GM18526 (cell line): ENCODE measurements around the gene CRADD.

Experiments used
- POLR2A ChIP-seq: IDR thresholded peaks from 3 replicates; pipeline ENCODE4 v1.6.1; 2011; ENCODE audit not compliant: insufficient read length; ENCODE audit errors: extremely low read depth

Gene CRADD

DNA sequence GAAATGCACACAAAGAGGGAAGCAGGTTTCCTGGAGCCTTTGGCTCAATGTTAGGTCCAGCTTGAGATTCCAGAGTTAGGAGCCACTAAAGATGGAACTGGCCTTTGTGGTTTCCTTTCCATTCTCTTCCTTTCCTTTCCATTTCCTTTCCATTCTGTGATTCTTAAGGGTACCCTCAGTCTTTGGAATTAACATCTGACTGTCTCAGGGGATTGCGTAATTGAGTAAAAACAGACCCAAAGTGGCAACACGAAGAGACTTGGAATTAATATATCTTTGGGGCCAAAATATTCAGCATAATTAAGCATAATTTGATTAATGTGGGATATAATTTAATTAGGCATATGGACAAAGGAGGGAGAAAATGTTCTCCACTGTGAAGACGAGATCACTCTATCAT, 205.6 kb downstream of the CRADD start:
- no peak for TF ChIP-seq POLR2A

DNA sequence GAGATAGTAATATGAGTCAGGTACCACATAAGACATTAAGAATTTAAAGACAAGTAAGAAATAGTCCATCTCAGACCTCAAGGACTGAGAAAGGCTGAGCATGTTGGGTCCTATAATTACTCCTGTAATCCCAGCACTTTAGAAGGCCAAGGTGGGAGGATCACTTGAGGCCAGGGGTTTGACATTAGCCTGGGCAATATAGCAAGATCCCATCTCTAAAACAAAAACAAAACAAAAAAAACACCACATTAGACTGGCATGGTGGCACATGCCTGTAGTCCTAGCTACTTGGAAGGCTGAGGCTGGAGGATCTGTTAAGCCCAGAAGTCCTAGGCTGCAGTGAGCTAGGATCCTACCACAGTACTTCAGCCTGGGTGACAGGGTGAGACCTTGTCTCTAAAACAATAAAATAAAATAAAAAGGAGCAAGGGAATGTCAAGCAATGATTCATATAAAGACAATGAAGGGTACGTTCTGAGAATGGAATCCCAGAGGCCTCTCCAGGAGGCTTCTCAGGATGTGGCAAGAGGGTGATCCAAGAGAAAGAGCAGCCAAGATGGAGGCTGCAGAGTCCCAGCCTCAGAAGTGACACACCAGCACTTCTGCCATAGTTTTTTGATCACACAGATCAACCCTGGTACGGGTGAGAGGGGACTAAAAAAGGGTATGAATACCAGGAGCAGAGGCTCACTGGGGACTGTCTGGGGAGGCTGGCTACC, 206.4 kb downstream of the CRADD start:
- TF ChIP-seq POLR2A, result no peak

DNA sequence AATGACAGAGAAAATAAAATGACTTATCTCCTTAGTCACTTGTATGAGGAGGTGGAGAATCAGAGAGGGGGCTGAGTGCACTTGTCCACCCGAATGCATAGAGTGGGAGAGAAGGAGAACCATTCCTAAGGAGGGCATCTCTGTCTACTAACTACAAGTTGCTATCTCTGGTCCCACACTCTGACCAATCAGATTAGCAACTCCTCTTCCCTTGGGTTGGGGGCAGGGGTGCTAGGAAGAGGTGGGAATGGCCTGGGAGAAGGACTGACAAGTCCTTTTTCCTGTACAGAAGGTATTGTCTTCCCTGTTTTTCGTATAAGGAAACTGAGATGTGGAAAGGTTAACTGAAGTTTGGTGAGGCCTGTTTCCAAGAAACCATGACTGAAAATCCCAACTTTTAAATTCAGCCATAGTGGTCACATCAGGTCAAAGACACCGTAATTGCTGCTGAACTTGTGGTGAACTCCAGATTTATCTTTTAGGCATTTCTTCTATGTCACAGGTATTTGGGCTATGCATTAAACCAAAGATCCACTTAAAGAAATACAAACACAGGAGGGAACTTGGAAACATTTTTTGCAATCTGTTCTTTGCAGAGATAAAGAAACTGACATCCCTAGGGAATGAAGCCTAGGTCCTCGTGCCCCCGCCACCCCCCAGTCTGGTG, 207.8 kb downstream of the CRADD start:
- TF ChIP-seq POLR2A, result no peak

DNA sequence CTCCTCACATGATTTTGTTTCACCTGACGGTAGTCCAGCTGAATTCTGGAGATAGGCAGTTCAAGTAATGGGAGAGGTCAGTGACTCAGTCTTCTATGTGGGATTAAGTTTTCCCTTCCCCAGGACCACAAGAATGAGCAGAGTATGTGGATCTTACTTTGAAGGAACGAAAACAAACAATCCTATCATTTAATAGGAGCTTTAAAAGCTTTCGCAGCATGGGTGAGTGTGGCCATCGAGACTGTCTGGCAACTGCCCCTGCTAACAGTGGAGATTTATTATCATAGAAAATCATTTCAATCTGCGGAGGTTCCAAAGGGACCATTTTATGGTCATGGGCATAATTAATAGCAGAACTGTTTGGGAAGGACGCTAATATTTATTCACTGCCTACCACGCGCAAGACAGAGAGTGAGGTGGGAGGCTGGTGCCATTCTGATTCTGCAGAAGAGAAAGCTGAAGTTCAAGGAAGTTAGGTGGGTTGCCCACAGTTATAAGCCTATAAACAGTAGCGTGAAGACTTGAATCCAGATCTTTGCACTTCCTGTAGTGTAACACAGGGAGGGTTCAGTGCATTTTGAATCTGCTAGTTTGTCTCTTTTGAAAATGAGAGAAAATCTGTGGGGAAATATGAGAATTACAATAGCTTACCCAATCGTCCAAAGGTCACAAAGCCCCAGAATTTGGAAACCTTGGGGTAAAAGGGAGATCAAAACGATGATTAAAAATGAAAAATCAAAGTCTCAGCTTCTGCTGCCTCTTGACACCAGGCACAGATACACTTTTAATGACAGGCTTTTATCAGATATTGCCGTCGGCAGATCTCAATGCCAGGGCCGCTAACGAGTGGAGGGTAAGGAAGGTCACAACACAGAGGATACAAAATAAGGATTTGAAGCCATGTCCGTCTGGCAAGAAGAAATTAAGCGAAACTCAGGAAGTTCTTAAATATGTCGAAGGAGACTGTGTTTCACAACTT, 209.6 kb downstream of the CRADD start:
- no peak for TF ChIP-seq POLR2A

DNA sequence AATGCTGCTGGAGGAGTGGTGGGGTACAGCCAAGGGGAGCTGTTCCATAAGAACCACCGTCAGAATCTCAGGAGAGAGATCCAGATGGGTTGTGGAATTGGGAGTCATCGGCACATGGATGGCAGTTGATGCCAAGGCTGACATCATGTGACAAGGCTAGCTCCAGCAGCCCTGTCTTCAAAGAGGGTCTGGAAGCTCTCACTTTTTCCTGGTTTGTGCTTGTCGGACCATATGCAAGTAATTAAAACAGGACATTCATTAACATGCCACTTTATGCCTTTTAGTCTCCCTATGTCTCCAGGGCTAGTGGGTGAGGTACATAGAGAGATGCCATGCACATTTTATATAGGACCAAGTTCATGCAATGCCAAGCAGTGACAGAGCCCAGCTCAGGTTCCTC, 211.8 kb downstream of the CRADD start:
- no peak for TF ChIP-seq POLR2A

DNA sequence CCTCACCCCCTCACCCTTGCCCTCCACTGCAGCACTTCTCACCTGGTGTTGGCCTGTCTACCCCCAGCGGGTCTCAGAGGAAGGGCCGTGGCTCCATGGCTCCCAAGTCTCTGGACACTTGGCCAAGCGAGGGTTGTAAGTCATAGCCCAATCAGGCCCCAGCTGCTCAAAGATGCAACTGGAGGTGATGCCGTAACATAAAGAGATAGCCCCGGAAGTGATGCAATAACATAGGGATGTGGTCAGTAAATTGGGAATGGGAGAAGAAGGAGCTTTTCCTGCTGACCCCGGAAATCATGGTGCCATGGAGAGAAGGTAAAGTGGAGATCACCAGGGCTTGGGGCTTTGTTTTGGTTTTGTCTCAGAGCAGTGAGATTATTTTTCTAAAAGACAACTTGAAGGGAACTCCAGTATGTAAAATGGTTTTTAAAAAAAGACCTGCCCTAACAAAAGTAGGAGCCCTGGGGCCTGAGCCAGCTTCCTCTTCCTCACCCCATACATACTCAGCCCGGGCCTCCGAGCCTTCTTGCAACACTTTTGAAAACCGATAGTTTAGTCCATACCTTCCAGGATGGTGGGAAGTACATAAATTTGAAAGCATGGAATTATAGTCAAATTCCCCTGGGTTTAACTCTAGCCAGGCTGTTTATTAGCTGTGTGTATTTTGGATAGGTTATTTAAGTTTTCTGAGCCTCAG, 212.5 kb downstream of the CRADD start:
- no peak for TF ChIP-seq POLR2A

DNA sequence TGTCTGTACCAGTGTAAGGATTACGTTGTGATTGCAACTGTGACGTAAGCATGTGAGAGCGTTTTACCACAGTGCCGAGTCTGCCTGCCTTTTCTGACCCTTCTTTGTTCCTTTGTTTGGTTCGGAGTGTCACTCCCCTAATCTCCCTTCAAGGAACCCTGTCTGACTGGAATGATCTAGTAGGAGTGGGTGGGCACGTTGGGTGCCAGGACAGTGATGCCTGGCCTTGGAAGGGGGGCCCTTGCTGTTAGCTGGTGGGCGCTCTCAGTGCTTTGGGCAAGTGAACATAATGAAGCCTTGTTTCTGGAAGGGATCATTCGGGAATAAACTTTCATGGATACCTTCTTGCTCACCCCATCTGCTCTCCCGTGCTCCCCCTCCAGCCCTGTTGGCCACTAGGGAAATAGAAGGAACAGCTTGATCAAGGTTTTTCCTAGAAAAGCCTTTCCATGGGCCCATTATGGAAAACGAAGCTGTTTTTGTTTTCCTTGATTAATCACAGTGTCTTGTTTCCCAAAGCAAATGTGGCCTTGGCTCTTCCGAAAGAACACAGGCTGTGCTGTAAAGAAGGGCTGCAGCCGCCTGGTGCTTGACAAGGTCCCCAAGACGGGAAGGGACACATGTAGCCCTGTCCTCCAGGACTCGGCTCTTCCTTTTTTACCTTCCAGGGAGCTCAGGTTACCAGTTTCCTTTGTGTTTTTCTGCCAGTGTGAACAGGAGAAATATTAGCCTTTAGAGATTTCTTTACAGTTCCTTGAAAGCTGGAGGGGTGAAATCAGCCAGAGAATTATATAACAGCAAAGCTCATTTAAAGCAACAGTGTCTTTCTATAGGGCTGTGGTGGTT, 215.5 kb downstream of the CRADD start:
- TF ChIP-seq POLR2A, result no peak

DNA sequence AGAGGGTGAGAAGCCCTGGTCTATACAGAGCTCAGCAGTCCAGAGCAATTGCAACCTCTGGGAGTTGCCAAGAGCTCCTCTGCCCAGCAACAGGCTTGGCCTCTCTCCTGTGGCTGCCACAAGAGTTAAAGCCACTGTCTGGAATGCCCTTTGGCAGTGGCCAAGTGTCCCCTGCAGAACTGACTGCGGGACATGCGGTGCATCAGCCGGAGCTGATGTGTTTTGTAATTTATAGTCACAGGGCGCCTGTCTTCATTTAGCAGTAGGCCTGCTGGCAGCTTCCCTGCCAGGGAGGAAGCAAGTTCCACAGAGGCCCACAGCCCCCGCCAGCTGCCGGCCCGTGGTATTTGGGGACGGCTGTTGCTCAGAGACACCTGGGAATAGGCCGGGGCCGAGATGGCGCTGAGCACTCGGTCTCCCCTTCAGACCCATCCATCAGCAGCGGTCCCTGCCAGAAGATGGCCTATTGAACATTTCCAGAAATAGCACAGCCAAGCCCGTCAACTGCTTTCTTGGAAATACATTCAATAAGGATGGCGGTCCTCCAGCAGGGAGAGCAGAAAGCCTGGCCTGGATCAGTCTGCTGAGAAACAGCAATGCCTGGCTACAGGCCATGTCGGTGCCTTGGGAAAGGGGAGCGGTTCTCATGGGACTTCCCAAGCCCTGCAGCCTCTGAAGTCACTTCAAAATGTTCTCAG, 217.4 kb downstream of the CRADD start:
- TF ChIP-seq POLR2A, result no peak

DNA sequence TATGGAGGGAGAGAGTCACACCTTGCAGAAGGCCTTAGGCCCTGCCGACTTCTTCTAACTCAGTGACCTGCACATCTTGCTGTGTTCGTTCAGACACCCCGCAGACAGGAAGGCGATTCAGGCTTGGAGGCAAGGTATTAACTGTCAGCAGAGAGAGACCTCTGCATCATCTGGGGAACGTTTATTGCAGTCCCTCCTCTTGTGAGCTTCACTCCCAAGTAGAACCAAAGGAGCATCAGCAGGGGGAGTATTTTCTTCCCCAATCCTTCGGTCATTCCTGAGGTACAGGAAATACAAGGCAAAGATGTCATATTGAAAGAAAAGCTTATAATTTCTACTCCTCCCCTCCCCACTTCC, 217.9 kb downstream of the CRADD start:
- no peak for TF ChIP-seq POLR2A

DNA sequence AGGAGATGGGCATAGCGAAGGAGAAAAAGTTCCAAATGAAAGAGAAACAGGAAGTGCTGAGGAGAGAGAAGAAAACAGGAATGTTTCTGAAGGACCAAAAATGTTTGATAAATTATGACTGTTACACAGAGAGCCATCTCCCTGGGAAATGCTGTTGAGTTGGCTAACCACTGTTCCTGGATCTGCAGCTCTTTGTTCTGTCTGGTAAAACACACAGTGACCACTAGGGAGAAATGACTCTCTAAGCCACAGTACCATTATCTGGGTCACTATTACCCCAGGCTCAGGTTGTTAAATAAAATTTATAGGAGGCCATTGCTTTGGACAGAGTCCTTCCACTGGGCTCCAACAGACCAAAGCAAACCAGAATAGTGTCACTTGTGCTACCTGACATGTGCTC, 219.3 kb downstream of the CRADD start:
- no peak for TF ChIP-seq POLR2A

DNA sequence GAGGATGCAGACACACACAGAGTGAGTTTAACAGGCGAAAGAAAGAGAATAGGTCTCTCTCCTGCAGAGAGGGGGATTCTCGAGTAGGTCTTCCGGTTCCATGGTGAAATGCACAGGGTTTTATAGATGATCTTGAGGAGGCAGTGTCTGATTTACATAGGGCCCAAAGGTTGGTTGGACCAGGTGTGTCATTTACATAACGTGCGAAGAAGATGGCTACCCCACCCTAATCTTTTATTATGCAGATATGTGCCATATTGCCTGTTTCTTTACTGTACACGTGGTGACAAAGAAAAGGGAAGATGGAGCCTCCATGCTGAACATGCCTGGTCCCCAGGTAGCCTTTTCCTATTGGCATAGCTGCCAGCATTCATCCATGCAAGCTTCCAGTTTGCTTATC, 219.8 kb downstream of the CRADD start:
- TF ChIP-seq POLR2A, result no peak

DNA sequence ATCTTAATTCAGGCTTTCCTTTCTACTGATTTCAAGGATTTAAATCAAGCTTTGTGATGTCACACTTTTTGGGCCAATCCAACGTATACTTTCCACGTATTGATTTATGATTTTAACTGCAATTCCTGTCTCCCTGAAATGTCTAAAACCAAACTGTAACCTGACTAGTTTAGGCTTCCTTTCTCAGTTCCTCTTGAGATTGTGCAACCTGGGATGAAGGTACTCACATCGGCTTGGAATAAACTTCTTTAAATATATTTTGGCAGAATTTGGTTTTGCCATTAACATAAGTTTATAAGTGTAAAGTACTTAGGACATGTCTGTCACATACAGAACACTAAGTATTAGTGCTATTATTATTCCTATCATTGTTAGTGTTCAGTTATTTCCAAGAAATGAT, 224.6 kb downstream of the CRADD start:
- TF ChIP-seq POLR2A, result no peak

DNA sequence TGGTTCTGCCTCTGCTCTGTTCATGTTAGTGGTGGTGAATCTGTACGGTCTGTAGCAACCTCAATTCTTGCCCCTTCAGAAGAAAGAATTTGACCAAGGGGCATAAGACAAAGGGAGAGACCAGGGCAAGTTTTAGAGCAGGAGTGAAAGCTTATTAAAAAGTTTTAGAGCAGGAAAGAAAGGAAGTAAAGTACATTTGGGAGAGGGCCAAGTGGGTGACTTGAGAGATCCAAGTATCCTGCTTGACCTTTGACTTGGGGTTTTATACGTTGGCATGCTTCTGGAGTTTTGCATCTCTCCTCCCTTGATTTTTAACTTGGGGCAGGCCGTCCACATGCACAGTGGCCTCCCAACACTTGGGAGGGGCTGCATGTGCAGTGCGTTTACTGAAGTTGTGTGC, 225.0 kb downstream of the CRADD start:
- TF ChIP-seq POLR2A, result no peak
